H1 (cell line): ENCODE results near the gene SEPTIN2.

Experiments used
- ASH2L ChIP-seq: fragments of 200-600, 300-600 bp; sonication (generic); IDR thresholded peaks from one replicate; pipeline ENCODE4 v1.7.1; 2017; ENCODE audit warnings: low read length
- CREB1 ChIP-seq: IDR thresholded peaks from 2 replicates; pipeline ENCODE4 v1.6.1; 2012; ENCODE audit warnings: inconsistent platforms
- CTCF ChIP-seq, 3 experiments: IDR thresholded peaks; 1 replicate in 2 of 3; 2 replicates in 1 of 3; pipeline versions ENCODE4 v1.5.1 to v1.6.1; 2011; ENCODE audit warnings: low read length in 3 of 3, mild to moderate bottlenecking in 3 of 3, inconsistent platforms in 2 of 3, low read depth in 1 of 3, moderate library complexity in 1 of 3; ENCODE audit not compliant: insufficient read depth in 1 of 3; ENCODE audit errors: control extremely low read depth in 1 of 3
- EGR1 ChIP-seq: IDR thresholded peaks from 2 replicates; pipeline ENCODE4 v1.6.1; 2011; ENCODE audit warnings: low read depth, low read length, borderline replicate concordance
- HDAC2 ChIP-seq, 2 experiments: fragments of 300-600 bp in 1 of 2; sonication (generic) in 1 of 2; IDR thresholded peaks; 2 replicates each; pipeline ENCODE4 v1.6.1; 2011 to 2012; ENCODE audit warnings: low read depth in 2 of 2, low read length in 2 of 2, mild to moderate bottlenecking in 2 of 2, moderate library complexity in 2 of 2, borderline replicate concordance in 1 of 2, inconsistent platforms in 1 of 2
- JUND ChIP-seq: IDR thresholded peaks from 2 replicates; pipeline ENCODE4 v1.6.1; 2011; ENCODE audit warnings: mild to moderate bottlenecking, improper control_type of control experiment, low read length
- KDM5A ChIP-seq: fragments of 200-600 bp; IDR thresholded peaks from 2 replicates; pipeline ENCODE4 v1.7.1; 2012; ENCODE audit warnings: mild to moderate bottlenecking, low read length, inconsistent platforms, mixed read lengths
- POLR2A ChIP-seq, 2 experiments: IDR thresholded peaks; 1 replicate in 1 of 2; 2 replicates in 1 of 2; pipeline ENCODE4 v1.6.1; 2011; ENCODE audit warnings: low read depth in 2 of 2, low read length in 2 of 2, mild to moderate bottlenecking in 2 of 2; ENCODE audit errors: control extremely low read depth in 1 of 2
- SIN3A ChIP-seq, 2 experiments: IDR thresholded peaks in 1 of 2; conservative IDR thresholded peaks in 1 of 2; 2 replicates each; pipeline ENCODE4 v1.6.1; 2011 to 2012; ENCODE audit warnings: low read length in 2 of 2, improper control_type of control experiment in 1 of 2, low read depth in 1 of 2, mild to moderate bottlenecking in 1 of 2
- TAF1 ChIP-seq: IDR thresholded peaks from 2 replicates; pipeline ENCODE4 v1.6.1; 2011; ENCODE audit warnings: mild to moderate bottlenecking, low read depth, low read length
- TEAD4 ChIP-seq: IDR thresholded peaks from 2 replicates; pipeline ENCODE4 v1.6.1; 2012; ENCODE audit warnings: low read depth, low read length, inconsistent platforms, mixed read lengths
- USF2 ChIP-seq: IDR thresholded peaks from 2 replicates; pipeline ENCODE4 v1.6.1; 2011; ENCODE audit warnings: low read length, improper control_type of control experiment
- YY1 ChIP-seq: IDR thresholded peaks from 2 replicates; pipeline ENCODE4 v1.6.1; 2011; ENCODE audit warnings: low read depth, mild to moderate bottlenecking, low read length
- ZNF274 ChIP-seq: IDR thresholded peaks from 2 replicates; pipeline ENCODE4 v1.7.0; 2012; ENCODE audit warnings: low read length, borderline replicate concordance; ENCODE audit errors: extremely low read depth

- TF ChIP-seq CTCF (IDR thresholded peaks at IDR 0.05; ENCODE audit: control extremely low read depth in 1 of 3, insufficient read depth in 1 of 3, low read depth in 1 of 3, low read length in 3 of 3) (no peak), POLR2A (IDR thresholded peaks at IDR 0.05; ENCODE audit: control extremely low read depth in 1 of 2, low read depth in 2 of 2, low read length in 2 of 2) (no peak), CREB1 (no peak), EGR1 (no peak), YY1 (no peak), USF2 (no peak), ZNF274 (no peak), TAF1 (no peak), JUND (no peak), HDAC2 (IDR thresholded peaks at IDR 0.05; ENCODE audit: borderline replicate concordance in 1 of 2, low read depth in 2 of 2, low read length in 2 of 2) (no peak), KDM5A (no peak), TEAD4 (no peak), ASH2L (no peak), SIN3A (conservative IDR thresholded peaks at IDR 0.05 in 1 of 2, IDR thresholded peaks at IDR 0.05 in 1 of 2; ENCODE audit: low read depth in 1 of 2, low read length in 2 of 2) (no peak)
Measured at GRCh38 chr2:241312082-241312481, 3.6 kb upstream of the SEPTIN2 start.
